DOHH2 (cell line): Measurements from ENCODE around the gene ARFIP1.

Source experiments
- H3F3A ChIP-seq: fragments of 200-600 bp; sonication (generic), shearing (Covaris generic); 2 replicates; pipeline ENCODE4 v1.6.0; 2016; ENCODE audit warnings: antibody characterized with exemption, mild to moderate bottlenecking; ENCODE audit not compliant: control insufficient read depth, insufficient read depth
- H3K27ac ChIP-seq: fragments of 200-600 bp; sonication (generic); 2 replicates; pipeline ENCODE4 v1.5.1; 2014; ENCODE audit warnings: low read depth, mild to moderate bottlenecking, low read length, moderate library complexity
- H3K27me3 ChIP-seq: fragments of 200-600 bp; sonication (generic); 2 replicates; pipeline ENCODE4 v1.6.1; 2014; ENCODE audit warnings: mild to moderate bottlenecking, low read length, mixed read lengths; ENCODE audit not compliant: control insufficient read depth
- H3K36me3 ChIP-seq: fragments of 200-600 bp; sonication (generic); 2 replicates; pipeline ENCODE4 v1.6.1; 2014; ENCODE audit warnings: mild to moderate bottlenecking, low read length, moderate library complexity, mixed read lengths; ENCODE audit not compliant: control insufficient read depth
- H3K4me1 ChIP-seq: fragments of 200-600 bp; sonication (generic); 2 replicates; pipeline ENCODE4 v1.6.1; 2014; ENCODE audit warnings: mild to moderate bottlenecking, low read length, mixed read lengths; ENCODE audit not compliant: control insufficient read depth
- H3K4me2 ChIP-seq: fragments of 200-600 bp; sonication (generic); 2 replicates; pipeline ENCODE4 v1.6.0; 2014; ENCODE audit warnings: mild to moderate bottlenecking, low read length, moderate library complexity
- H3K4me3 ChIP-seq: fragments of 200-600 bp; sonication (generic); 2 replicates; pipeline ENCODE4 v1.5.1; 2014; ENCODE audit warnings: mild to moderate bottlenecking, low read length, mixed read lengths
- H3K79me2 ChIP-seq: fragments of 200-600 bp; sonication (generic); 2 replicates; pipeline ENCODE4 v1.6.1; 2014; ENCODE audit warnings: mild to moderate bottlenecking, low read length, mixed read lengths; ENCODE audit not compliant: control insufficient read depth
- H3K9me2 ChIP-seq: fragments of 200-600 bp; sonication (generic); replicated peaks from 2 replicates; pipeline ENCODE4 v1.6.1; 2014; ENCODE audit warnings: mild to moderate bottlenecking, low read length, mixed read lengths; ENCODE audit not compliant: control insufficient read depth
- H3K9me3 ChIP-seq: fragments of 200-600 bp; sonication (generic); 2 replicates; pipeline ENCODE4 v1.6.1; 2014; ENCODE audit warnings: antibody characterized with exemption, low read length, mixed read lengths; ENCODE audit not compliant: control insufficient read depth, insufficient read depth
- H4K20me1 ChIP-seq: fragments of 200-600 bp; sonication (generic); 2 replicates; pipeline ENCODE4 v1.6.0; 2014; ENCODE audit warnings: low read depth, mild to moderate bottlenecking, antibody characterized with exemption, low read length, moderate library complexity; ENCODE audit not compliant: control insufficient read depth, insufficient read depth
- CTCF ChIP-seq: fragments of 200-600 bp; sonication (generic); IDR thresholded peaks from one replicate; pipeline ENCODE4 v1.5.1; 2014; ENCODE audit warnings: antibody characterized with exemption, mild to moderate bottlenecking, low read depth, low read length; ENCODE audit not compliant: poor library complexity, severe bottlenecking
- EZH2phosphoT487 ChIP-seq: fragments of 200-600 bp; sonication (generic); IDR thresholded peaks from 2 replicates; pipeline ENCODE4 v1.6.1; 2017; ENCODE audit warnings: borderline replicate concordance, mild to moderate bottlenecking, antibody characterized with exemption, low read length, moderate library complexity, mixed read lengths

The ARFIP1 gene

GRCh38 chr4:152928286-152928685 lies 148.5 kb downstream of the ARFIP1 start:
- Histone ChIP-seq H4K20me1 (no peaks in the 10 kb centered on the region), H3K9me2 (no peaks in the 10 kb centered on the region), H3K9me3 (no peaks in the 10 kb centered on the region), H3F3A (no peaks in the 10 kb centered on the region), H3K4me3 (no peak overlapping the region), H3K79me2 (no peaks in the 10 kb centered on the region), H3K4me2 (no peak overlapping the region), H3K27me3 (peaks cover 26% of the 10 kb centered on the region), H3K4me1 (no peaks in the 10 kb centered on the region), H3K36me3 (no peaks in the 10 kb centered on the region), H3K27ac (no peak overlapping the region)
- TF ChIP-seq EZH2phosphoT487 = no peak
- TF ChIP-seq CTCF = no peak

DNA sequence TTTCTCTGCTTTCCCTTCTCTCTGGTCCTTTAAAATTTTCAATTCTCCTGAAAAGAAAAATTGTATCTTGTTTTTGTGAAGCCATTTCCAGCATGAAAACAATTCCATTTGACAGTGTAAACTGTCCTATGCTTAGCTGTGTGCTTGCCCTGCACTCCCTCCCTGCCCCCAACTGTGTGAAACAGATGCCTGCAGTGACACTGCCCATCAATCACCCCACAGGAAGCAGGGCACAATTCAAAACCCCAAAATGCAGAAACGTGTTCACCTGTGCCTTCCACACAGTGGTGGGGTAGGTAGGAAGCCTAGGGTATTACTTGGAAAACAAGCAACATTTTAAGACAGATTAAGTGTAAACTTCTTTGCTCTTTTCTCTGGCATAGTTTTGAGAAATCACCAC lies 150.1 kb downstream of the ARFIP1 start:
- Histone ChIP-seq H4K20me1 (no peaks in the 10 kb centered on the region), H3F3A (no peaks in the 10 kb centered on the region), H3K27me3 (peaks cover 39% of the 10 kb centered on the region), H3K4me1 (no peaks in the 10 kb centered on the region), H3K4me3 (no peak overlapping the region), H3K36me3 (no peaks in the 10 kb centered on the region), H3K79me2 (no peaks in the 10 kb centered on the region), H3K9me3 (no peaks in the 10 kb centered on the region), H3K4me2 (no peak overlapping the region), H3K27ac (no peak overlapping the region), H3K9me2 (no peaks in the 10 kb centered on the region)
- TF ChIP-seq CTCF (no peak), EZH2phosphoT487 (no peak)

DNA sequence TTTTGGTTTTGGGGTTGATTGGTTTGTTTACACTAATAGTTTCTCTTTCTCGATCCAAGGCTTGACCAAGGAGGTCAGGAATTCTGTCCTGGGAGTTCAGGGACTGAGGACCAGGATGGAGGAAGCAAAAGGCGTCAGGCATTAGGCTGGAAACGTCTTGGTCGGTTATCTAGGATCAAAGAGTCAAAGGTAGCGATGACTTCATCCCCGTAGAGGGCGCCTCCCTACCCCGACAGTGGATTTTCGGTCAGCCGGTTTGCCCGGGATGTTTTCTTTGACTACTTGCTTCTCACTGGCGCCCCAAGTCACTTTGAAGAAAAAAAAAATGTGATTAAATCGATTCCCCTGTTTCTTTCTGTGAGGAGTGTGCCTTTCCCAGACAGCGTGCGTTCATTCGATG lies 155.4 kb downstream of the ARFIP1 start:
- peaks cover 8% of the 10 kb centered on the region for H3K4me1 ChIP-seq
- no peaks in the 10 kb centered on the region for H3K9me3 ChIP-seq
- no peak overlapping the region for H3K4me2 ChIP-seq
- H3K36me3 ChIP-seq = no peaks in the 10 kb centered on the region
- H4K20me1 ChIP-seq = no peaks in the 10 kb centered on the region
- no peaks in the 10 kb centered on the region for H3F3A ChIP-seq
- H3K27ac ChIP-seq = no peak overlapping the region
- TF ChIP-seq EZH2phosphoT487 (no peak), CTCF (no peak)
- H3K79me2 ChIP-seq = no peaks in the 10 kb centered on the region
- no peak overlapping the region for H3K4me3 ChIP-seq
- H3K9me2 ChIP-seq = no peaks in the 10 kb centered on the region
- H3K27me3 ChIP-seq = peaks cover 74% of the 10 kb centered on the region
